GM19035 (cell line): ENCODE data around the gene CEP76.
A peak's percentile ranks its signal among the peaks of the same experiment; 100 is the strongest.

Experiments
- ATAC-seq: cut with Tn5 transposase; IDR thresholded peaks from one replicate; pipeline ENCODE4 v1.9.1; 2021; ENCODE audit not compliant: unreplicated experiment

CEP76 gene, protein sequence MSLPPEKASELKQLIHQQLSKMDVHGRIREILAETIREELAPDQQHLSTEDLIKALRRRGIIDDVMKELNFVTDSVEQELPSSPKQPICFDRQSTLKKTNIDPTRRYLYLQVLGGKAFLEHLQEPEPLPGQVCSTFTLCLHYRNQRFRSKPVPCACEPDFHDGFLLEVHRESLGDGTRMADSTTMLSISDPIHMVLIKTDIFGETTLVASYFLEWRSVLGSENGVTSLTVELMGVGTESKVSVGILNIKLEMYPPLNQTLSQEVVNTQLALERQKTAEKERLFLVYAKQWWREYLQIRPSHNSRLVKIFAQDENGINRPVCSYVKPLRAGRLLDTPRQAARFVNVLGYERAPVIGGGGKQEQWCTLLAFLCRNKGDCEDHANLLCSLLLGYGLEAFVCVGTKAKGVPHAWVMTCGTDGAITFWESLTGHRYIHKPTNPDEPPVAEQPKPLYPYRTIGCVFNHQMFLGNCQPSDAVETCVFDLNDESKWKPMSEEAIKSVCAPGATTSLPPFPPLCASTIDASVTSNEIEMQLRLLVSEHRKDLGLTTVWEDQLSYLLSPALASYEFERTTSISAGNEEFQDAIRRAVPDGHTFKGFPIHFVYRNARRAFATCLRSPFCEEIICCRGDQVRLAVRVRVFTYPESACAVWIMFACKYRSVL

DNA sequence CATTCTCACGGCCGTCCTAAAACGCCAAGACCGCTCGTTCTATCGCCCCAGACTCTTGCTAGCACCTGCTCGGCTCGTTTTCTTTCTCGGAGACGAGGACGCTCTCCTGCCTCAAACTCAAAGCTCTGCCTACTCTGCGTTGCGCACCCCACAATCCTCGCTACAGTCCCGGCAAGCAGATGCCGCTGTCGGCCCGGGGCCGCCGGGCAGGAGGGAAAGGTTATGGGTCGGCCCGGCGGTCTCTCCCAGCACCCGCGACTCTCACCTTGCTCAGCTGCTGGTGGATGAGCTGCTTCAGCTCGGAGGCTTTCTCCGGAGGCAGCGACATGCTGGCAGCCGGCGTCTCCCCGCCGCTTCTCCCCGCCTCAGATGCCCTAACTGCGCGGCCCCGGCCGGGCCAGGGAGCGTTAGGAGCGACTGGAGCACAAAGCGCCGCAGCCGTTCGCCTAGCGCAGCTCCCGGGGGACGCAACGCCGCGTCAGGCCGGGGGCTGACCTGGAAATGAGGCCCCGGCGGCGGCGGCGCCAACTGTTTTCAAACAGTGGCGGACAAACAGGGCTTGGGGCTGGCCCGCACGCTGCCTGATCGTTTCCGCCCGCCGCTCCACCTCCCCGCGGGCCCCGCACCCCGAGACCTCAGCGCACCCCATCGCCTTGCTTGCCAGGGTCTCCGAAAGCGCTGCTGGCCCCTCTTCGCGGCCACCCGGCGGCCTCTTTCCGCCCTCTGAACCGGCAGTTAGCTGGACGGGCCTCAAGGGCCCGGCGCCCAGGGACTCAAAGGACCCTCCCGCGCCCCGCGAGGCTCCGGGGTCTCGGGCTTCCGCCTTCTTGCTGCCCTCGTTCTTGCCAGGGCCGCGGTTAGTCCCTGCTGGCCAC is at the start of gene CEP76, which contains the start of gene PSMG2:
CEP76 (minus strand) TSS at position 503 of the 875 bp plus-strand sequence; CDS start at position 328, 175 bp downstream.
PSMG2 (plus strand) TSS at position 822 of the 875 bp plus-strand sequence. CDS start 66 bp downstream, outside the sequence.
- ATAC-seq: peak; percentile 79

DNA sequence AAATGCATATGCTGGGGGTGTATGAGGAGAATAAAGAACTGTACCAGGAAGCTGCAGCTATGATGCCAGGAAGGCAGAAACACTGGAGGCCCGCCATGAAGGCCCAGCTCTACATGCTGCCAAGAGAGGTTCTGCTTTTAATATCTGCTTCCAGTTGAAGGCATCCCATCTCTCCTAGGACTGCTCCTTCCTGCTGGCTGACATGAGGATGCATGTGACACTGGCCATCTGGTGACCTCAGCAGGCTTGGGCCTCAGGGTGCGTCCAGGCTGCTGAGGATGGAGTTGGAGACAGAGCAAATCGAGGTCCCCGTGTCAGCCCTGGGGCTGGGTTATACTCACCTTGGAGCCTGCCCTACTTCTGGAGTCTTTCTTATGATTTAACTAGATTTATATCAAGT is 49.4 kb upstream of the CEP76 start:
- no peak for ATAC-seq

DNA sequence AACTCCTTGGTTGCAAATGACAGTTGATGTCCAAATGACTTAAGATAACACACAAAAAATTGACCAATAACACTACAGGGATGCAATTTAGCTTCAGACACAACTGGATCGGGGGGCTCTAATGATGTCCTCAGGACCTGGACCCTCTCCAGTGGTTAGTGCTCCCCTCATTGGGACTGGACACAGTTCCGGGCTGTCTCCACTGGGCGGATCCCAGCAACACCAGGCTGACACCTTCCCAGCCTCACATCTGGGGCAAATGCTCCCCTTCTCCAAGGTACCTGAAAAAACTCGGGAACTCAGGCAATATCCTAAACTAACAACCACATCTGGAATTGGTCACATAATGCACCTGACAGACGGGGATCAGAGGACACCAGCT is 49.0 kb upstream of the CEP76 start:
- no peak for ATAC-seq

DNA sequence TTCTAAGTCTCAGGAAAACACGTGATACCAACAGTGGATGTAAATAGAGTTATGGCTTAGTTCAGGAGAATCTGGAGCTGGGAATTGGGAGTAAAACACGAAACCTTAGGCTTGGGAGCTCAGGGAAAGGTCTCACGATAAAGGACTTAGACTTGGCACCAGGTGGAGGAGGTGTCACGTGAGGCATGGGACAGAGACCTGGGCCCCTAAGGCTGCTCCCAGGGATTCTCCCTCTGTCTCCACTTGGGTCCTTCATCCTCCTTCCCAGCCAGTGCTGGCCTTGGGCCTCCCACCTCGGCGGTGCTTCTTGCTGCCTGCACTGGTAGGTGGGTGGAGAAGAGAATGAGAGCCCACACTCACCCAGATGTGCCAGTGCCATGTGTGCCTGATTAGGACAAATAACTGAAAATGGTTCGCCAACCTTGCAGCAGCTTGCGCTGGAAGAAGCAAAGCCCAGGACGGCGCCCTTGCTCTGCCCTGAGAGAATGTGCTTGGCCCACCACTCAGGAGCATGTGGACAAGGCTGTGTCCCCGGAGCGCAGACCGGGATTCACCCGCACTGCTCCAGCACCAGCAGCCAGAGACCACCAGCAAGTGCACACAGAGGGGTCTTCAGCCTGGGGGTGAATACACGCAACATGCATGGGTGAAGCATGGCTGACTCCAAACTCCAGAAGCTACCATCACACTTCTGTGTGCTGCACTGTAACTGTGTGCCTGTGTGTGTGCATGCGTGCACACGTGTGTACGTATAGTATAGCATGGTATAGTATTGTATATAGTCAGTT is 48.4 kb upstream of the CEP76 start:
- ATAC-seq: no peak

DNA sequence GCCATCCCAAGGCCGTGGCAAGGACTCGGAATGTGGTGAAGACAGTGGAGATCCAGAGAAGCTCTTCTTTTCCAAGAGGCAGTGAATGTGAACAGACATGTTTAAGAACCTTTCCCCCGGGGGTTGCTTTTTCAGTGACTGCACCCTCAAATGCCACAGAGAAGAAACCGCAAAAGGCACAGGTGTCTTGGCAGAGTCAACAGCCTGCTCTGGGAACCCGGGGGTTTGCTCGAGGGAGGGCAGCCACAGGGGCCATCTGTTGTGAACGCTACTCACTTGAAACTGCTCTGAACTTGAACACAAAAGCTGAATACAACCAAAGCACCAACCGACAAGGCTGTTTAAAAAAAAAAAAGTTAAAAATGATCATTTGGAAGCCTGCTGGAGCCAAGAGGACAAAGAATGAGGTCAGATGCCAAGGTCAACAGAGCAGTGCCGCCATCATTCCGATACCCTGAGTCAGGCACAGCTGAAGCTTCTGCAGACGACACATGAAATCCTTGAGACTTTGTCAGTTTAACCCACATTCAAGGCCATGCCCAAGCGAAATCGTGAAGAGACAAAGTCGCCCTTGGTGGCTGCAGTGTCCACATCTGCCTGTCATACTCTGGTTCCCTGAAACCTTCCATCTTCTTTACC is 47.7 kb upstream of the CEP76 start:
- ATAC-seq: no peak

DNA sequence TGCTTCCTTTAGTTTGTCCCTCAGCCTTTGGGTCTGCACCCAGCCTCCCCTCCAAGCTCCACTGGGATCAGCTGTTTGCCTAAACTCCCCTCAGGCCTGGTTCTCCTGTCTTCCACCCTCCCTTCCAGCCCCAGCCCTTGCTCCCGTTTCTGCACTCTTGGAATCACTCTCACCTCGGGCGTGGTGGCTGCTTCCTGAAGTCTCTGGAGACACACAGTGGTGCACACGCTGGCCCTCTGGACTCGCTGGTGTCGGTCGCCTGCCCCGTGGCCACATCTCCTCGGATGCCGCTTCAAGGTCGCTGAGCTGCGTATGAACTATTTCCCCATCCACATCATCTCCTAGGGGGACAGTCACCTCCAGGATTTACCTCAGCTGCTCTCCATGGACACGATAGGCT is 46.6 kb upstream of the CEP76 start:
- ATAC-seq: no peak

DNA sequence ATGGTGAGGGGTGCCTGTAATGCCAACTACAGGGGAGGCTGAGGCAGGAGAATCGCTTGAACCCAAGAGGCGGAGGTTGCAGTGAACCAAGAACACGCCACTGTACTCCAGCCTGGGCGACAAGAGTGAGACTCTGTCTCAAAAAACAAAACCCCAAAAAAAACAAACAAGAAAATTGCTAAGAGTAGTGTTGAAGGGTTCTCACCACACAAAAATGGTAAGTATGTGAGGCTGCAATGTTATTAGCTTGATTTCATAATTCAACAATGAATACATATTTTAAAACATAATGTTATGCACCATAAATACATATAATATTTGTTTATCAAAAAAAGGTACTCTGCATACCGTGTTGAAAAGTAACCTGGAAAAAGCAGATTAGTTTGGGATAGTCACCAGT is 46.1 kb upstream of the CEP76 start:
- ATAC-seq: no peak

DNA sequence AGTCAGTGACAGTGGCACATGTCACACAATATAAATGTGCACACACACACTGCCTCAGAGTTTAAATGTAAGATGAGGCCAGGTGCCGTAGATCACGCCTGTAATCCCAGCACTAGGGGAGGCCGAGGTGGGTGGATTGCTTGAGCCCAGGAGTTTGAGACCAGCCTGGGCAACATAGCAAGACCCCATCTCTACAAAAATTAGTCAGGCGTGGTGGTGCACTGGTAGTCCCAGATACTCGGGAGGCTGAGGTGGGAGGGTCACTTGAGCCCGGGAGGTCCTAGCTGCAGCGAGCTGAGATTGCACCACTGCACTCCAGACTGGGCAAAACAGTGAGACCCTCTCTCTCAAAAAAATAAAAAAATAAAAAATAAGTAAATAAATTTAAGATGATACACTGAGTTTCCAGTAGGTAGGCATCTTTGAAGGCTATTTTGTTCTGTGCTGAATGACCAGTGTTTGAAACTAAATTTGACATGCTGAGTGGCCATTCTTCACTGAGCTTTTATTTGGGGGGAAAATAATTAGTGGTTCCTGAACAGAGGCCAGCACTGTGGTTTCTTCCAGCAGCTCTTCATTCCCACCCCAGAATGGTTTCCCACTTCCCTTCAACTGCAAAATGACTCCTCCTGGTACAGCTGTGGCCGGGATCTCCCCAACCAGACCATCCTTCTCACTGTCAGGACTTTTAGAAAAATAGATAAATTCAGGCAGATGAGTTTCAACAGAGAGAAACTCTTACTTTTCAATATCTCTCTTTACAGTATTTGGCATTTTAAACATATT is 45.2 kb upstream of the CEP76 start:
- no peak for ATAC-seq

DNA sequence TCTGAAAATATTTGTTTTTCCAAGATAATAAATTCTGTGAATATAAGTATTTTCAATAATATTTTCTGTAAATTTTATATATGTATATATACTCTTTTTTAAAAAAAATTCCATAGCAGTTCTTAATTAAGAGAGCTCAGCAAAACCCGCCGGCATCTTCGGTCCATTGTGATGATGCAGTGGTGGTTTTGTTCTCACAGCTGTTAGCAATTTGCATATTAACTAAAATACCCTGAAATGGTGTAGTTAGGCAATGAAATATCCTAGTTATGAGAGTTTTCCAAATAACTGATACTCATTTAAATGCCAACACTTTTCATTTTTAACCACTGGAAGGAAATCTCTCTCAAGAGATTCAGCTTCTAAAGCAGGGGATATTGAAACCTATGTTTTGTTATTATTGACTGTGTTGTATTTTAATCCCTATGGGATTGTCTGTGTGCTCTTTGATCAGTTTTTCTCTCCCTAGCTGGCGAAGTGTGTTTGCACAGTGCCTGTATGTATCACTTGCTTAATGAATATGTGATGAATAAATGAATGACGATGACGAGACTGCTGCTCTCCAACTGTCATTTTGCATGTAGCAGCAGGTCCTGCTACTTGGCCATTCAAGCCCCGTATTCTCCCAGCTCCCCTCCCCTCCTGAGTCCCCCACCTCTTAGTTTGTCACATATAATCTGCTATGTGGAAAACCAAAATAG is 42.7 kb upstream of the CEP76 start:
- no peak for ATAC-seq

DNA sequence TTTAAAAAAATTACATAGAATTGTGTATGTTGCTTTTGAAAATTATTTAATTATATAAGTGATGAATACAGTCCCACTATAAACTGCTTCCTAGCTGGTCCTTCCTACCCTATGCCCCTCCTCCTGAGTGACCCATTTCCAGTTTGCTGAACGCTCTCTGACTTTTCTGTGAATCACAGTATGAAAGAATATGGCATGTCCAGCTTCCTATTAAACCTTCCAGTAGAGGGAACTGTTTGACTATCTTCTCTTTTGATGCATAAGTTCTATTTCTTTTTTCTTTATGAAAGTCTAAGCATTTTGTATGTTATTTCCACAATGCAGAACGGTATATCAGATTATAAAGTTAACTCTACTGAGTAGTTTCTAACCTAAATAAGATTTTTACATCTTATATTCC is 41.6 kb upstream of the CEP76 start:
- ATAC-seq: no peak

DNA sequence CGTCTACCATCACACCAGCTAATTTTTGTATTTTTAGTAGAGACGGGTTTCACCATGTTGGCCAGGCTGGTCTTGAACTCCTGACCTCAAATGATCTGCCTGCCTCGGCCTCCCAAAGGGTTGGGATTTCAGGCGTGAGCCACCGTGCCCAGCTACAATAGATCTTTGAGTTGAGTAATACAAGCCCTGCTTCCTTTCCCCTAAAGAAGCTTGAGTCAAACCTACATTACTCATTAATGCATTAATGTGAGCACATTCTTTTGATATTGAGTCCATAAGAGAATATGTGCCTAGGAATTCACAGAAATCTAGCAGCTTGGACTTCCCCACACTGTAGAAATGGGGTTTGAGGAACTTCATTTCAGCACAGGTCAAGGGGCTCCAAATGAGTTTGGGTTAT is 39.9 kb upstream of the CEP76 start:
- ATAC-seq: no peak

DNA sequence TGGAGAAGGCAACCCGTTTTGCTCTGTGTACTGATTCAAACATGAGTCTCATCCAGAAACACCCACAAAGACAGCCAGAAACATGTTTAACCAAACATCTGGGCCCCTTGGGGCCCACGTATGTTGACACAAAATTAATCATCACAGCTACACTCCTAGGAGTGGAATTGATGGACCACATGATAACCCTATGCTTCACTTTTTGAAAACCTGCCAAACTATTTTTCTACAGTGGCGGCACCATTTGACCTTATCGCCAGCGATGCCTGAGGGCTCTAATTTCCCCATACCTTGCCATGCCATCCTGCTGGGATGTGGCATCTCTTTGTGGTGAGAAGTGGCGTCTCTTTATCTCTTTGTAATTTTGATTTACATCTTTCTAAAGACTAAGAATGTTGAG is 38.8 kb upstream of the CEP76 start:
- ATAC-seq: no peak

DNA sequence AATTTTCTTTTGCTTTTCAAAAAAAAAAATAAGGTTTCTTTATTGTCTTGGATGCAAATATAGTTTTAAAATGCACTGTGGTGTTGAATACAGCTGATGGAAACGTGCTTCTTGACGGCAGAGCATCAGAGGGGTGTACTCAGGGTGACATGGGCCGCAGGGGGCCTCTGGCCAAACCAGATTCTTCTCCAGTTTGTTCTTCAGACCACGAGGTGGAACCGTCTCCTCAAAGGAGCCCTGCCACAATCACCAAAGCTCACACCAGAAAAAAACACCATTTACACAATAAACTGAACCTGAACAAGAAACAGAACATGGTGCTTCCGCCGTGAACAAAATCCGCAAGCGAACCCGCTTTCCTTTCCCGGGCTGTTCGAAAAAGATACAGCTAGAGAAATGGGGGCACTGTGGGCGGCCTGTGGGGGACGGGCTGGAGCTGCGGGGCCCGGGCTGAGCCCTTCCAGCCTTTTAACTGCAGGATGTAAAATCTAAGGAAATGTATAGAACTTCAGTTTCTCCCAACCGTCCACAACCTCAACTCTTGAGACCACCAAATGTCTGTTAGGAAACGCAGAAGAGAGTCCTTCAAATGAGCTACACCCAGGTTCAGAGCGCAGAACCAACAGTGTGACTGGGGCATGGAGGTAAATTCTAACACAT is 34.9 kb upstream of the CEP76 start:
- no peak for ATAC-seq

DNA sequence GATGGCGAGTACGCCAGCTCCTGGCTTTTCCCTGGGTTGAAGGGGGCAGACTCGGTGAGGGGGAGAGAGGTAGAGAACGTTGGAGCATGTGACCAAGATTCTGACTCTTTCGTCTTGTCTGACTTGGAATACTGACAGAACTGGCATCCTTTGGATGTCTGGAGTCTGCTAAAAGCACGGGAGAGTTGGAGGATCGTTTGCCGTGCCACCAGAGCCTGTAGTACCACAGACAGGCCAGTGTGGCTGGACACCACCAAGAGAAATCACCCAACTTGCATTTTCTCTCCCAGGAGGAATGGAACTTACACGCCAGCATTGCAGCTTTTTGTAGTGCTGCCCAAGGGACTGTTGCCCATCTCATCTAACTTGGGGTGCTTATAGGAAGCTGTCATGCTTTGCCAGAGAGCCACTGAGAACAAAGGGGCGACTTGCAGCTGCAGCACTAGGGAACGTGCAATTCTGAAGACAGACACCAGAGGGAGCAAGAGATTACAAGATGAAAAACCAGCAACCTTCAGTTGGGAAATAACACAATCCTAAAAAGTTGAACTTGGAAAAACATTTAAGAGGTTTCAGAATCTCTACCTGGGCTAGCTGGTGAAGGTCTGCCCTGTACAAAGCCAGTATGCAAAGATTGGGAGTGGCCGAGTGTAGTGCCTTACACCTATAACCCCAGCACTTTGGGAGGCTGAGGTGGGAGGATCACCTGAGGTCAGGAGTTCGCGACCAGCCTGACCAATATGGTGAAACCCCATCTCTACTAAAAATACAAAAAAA is 24.4 kb upstream of the CEP76 start:
- no peak for ATAC-seq

DNA sequence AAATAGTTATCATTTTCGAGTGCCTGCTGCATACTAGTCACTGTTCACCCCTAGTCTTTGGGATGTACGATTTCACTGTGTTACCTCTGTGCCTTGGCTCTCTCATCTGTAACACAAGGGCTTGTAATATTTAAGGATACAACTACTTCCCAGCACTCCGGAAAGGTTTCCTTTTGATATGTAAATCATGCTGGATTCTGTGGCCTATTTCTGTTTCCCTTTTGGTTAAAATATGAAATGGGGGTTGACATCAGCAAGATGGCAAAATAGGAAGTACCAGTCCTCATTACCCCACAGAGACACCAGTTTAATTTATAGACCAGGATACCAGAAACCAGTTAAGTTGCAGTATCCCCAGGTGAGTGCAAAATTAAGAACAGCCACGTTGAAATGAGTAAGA is 23.8 kb upstream of the CEP76 start:
- no peak for ATAC-seq

DNA sequence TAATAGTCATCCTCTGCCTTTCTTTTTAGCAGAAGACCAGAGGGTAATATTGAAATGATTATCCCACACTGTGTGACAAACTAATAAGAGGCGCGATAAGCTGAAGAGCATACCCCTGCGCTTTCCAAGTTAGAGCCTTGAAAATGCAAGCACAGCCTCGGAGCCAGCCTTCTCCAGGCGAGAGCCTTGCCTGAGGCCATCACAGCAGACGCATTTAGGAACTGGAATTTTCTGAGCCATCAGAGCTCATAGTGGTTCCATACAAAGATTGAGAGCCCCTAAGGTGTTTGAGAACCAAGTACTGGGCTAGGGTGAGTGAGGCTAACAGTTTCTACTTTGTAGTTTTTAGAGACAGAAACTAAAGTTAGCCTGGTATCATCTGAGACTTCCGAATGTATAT is 20.2 kb upstream of the CEP76 start:
- no peak for ATAC-seq

DNA sequence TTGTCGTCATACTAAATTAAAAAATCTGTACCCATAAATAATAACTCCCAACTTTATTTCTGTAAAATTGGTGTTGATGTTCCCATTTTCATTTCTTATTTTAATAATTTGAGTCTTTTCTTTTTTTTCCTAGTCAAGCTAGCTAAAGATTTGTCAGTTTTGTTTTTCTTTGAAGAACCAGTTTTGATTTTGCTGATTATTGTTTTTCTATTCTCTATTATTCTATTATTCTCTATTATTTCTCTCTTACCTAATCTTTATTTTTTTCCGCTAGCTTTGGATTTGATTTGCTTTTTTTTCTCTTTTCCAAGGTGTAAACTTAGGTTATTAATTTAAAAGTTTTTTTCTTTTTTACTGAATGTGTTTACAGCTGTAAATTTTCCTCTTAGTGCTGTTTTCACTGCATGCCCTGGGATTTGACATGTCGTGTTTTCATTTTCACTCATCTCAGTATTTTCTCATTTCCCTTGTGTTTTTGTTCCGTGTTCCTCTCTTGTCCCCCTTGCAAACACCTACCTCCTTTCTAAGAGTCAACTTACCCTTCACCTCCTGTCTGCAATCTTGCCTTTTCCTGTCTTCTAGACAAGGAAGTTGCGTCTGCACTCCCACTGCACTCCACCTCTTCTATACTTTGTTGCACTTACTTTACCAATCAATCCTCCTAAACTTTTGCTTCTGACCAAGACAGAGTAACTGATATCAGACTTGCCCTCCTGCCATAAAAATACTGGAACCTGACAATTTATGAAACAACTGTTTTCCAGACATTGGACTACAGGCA is 19.2 kb upstream of the CEP76 start:
- no peak for ATAC-seq
